ENCODE data around the gene SNAI3. TPM values are rescaled to one million over a fixed set of nuclear protein-coding genes. Genes with fewer than 3 reads are reported as not detected.
A peak's percentile ranks its signal among the peaks of the same experiment; 100 is the strongest.

SNAI3 gene
- total and polyA plus RNA-seq, 9 of the 15 experiments (the other 6 are each of a cell fraction or from before 2014, with no cell fraction given), result 0.04 to 4.1 (median 0.80) TPM; not detected in 1

DNA sequence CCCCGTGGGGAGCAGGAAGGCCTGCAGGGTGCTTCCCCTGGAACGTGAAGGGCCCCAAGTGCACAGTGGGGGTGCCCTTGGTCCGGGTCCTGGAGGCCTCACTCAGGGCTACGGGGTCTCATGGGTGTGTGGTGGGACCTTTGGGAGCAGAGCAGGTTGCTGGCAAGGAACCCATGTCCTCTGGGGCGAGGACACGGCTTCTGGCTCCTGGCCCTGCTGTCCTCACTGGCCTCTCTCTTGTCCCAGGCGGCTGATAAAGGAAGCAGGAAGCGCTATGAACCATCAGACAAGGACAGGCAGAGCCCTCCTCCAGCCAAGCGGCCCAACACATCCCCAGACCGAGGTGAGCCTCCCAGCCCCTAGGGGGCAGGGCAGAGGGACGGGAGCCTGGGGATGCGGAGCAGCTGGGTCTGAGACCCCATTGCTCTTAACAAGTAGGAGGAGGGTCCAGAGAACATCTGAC is 57.8 kb downstream of the SNAI3 start (continued):
- TF ChIP-seq, protein P1, sequence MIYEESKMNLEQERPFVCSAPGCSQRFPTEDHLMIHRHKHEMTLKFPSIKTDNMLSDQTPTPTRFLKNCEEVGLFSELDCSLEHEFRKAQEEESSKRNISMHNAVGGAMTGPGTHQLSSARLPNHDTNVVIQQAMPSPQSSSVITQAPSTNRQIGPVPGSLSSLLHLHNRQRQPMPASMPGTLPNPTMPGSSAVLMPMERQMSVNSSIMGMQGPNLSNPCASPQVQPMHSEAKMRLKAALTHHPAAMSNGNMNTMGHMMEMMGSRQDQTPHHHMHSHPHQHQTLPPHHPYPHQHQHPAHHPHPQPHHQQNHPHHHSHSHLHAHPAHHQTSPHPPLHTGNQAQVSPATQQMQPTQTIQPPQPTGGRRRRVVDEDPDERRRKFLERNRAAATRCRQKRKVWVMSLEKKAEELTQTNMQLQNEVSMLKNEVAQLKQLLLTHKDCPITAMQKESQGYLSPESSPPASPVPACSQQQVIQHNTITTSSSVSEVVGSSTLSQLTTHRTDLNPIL (CRISPR knock-in tag; IDR thresholded peaks at IDR 0.05), result no peak
- TF ChIP-seq RBM25 (IDR thresholded peaks at IDR 0.05; ENCODE audit: low read depth, low read length, severe bottlenecking), result no peak
- TF ChIP-seq XRCC5 (IDR thresholded peaks at IDR 0.05; ENCODE audit: low read depth, low read length), result peak; percentile 85
- TF ChIP-seq ZEB2 (IDR thresholded peaks at IDR 0.05), result no peak
- peak; percentile 90 for TF ChIP-seq ELF1 (tag; IDR thresholded peaks at IDR 0.05)
- no peak for TF ChIP-seq C11orf30 (IDR thresholded peaks at IDR 0.05; ENCODE audit: low read depth)
- TF ChIP-seq SMC3 (conservative IDR thresholded peaks at IDR 0.05; ENCODE audit: insufficient read depth, low read depth, low read length), result peak; percentile 60
- TF ChIP-seq EWSR1 (IDR thresholded peaks at IDR 0.05; ENCODE audit: borderline replicate concordance, low read depth, partially characterized antibody), result no peak
- TF ChIP-seq XRCC4 (IDR thresholded peaks at IDR 0.05; ENCODE audit: extremely low read depth, insufficient read depth, insufficient read length), result no peak
- TF ChIP-seq MAFF (IDR thresholded peaks at IDR 0.05; ENCODE audit: low read length), result no peak
- no peak for TF ChIP-seq SMAD3 (CRISPR knock-in tag; conservative IDR thresholded peaks at IDR 0.05)
- TF ChIP-seq, protein P2, sequence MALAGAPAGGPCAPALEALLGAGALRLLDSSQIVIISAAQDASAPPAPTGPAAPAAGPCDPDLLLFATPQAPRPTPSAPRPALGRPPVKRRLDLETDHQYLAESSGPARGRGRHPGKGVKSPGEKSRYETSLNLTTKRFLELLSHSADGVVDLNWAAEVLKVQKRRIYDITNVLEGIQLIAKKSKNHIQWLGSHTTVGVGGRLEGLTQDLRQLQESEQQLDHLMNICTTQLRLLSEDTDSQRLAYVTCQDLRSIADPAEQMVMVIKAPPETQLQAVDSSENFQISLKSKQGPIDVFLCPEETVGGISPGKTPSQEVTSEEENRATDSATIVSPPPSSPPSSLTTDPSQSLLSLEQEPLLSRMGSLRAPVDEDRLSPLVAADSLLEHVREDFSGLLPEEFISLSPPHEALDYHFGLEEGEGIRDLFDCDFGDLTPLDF (CRISPR knock-in tag; IDR thresholded peaks at IDR 0.05), result 0 out of 2 replicates have a peak, but pooled peaks have one; percentile 2
- TF ChIP-seq BRD4 (IDR thresholded peaks at IDR 0.05), result no peak
- 0 out of 2 replicates have a peak, but pooled peaks have one; percentile 61 for TF ChIP-seq ZNF263 (CRISPR knock-in tag; IDR thresholded peaks at IDR 0.05; ENCODE audit: borderline replicate concordance)
- no peak for TF ChIP-seq ZBTB17 (CRISPR knock-in tag; IDR thresholded peaks at IDR 0.05)
- TF ChIP-seq, protein P3, sequence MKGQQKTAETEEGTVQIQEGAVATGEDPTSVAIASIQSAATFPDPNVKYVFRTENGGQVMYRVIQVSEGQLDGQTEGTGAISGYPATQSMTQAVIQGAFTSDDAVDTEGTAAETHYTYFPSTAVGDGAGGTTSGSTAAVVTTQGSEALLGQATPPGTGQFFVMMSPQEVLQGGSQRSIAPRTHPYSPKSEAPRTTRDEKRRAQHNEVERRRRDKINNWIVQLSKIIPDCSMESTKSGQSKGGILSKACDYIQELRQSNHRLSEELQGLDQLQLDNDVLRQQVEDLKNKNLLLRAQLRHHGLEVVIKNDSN (CRISPR knock-in tag; IDR thresholded peaks at IDR 0.05), result no peak
- 0 out of 2 replicates have a peak, but pooled peaks have one; percentile 6 for TF ChIP-seq KLF13 (tag; IDR thresholded peaks at IDR 0.05; ENCODE audit: borderline replicate concordance, low read depth)
- TF ChIP-seq CBFA2T2 (conservative IDR thresholded peaks at IDR 0.05), result no peak
- TF ChIP-seq, protein P4, sequence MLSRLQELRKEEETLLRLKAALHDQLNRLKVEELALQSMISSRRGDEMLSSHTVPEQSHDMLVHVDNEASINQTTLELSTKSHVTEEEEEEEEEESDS (CRISPR knock-in tag; IDR thresholded peaks at IDR 0.05), result no peak

Data from K562 (cell line).